Measurements from ENCODE around the gene CYB5R3.
"Not testable (repeated sequence)": the region's sequence is repeated elsewhere in the genome, so short reads cannot be mapped to it uniquely, and the experiment has no call there.

The CYB5R3 gene

GRCh38 chr22:42678894-42679293 lies 29.7 kb upstream of the CYB5R3 start:
- no peak for DNase-seq

GRCh38 chr22:42677936-42678335 lies 28.7 kb upstream of the CYB5R3 start:
- not testable (repeated sequence) for DNase-seq

- DNase-seq, result no peak
These were observed 26.9 kb upstream of the CYB5R3 start for GRCh38 chr22:42676059-42676607.

GRCh38 chr22:42673898-42674401 lies 24.8 kb upstream of the CYB5R3 start:
- no peak for DNase-seq

- DNase-seq, result not testable (repeated sequence)
These were observed 23.9 kb upstream of the CYB5R3 start for GRCh38 chr22:42673071-42673470.

- no peak for DNase-seq
These were observed 21.9 kb upstream of the CYB5R3 start for GRCh38 chr22:42670921-42671709.

- DNase-seq, result no peak
These were observed 20.9 kb upstream of the CYB5R3 start for GRCh38 chr22:42670046-42670445.

GRCh38 chr22:42666393-42666792 lies 17.2 kb upstream of the CYB5R3 start:
- DNase-seq, result not testable (repeated sequence)

- DNase-seq, result no peak
These were observed 16.0 kb upstream of the CYB5R3 start for GRCh38 chr22:42664976-42665831.

GRCh38 chr22:42661985-42662831 lies 13.0 kb upstream of the CYB5R3 start:
- peak; percentile 73 for DNase-seq

GRCh38 chr22:42656578-42656977 lies 7.4 kb upstream of the CYB5R3 start:
- no peak for DNase-seq

GRCh38 chr22:42655693-42656092 lies 6.5 kb upstream of the CYB5R3 start:
- DNase-seq, result no peak

GRCh38 chr22:42654436-42655073 lies 5.4 kb upstream of the CYB5R3 start:
- no peak for DNase-seq

GRCh38 chr22:42653999-42654398 lies 4.8 kb upstream of the CYB5R3 start:
- no peak for DNase-seq

GRCh38 chr22:42651134-42651533 lies 1.9 kb upstream of the CYB5R3 start:
- DNase-seq, result no peak

- no peak for DNase-seq
These were observed 585 bp downstream of the CYB5R3 start for GRCh38 chr22:42648368-42649245.

- DNase-seq, result no peak
These were observed 1.2 kb downstream of the CYB5R3 start for GRCh38 chr22:42648017-42648367.

- no peak for DNase-seq
These were observed 2.3 kb downstream of the CYB5R3 start for GRCh38 chr22:42646569-42647525.

GRCh38 chr22:42645938-42646568 lies 3.1 kb downstream of the CYB5R3 start:
- DNase-seq, result no peak

Measured in central memory CD4-positive, alpha-beta T cell (primary cell).